ENCODE measurements around the gene SLN.

Gene SLN

GRCh38 chr11:107678632-107678971 is 33.3 kb downstream of the SLN start:
- DNase-seq, result no peak
- Histone ChIP-seq H3K27ac (ENCODE audit: low read length) (no peak overlapping the region), H3K4me2 (ENCODE audit: insufficient read depth, low read length) (no peak overlapping the region), H3K4me1 (ENCODE audit: insufficient read depth, low read length) (no peaks in the 10 kb centered on the region), H3K9me3 (ENCODE audit: insufficient read depth, low read length, severe bottlenecking) (no peaks in the 10 kb centered on the region), H3K79me2 (ENCODE audit: insufficient read depth, low read length) (no peaks in the 10 kb centered on the region), H3K27me3 (ENCODE audit: insufficient read depth, low read length, poor library complexity) (no peaks in the 10 kb centered on the region), H3K36me3 (ENCODE audit: insufficient read depth, low read length) (no peaks in the 10 kb centered on the region), H3K4me3 (ENCODE audit: low read depth in 1 of 2, low read length in 2 of 2) (no peak overlapping the region), H3K9ac (ENCODE audit: low read depth, low read length) (no peak overlapping the region), H2AFZ (ENCODE audit: low read depth, low read length) (no peak overlapping the region), H4K20me1 (ENCODE audit: insufficient read depth, low read length) (no peaks in the 10 kb centered on the region)
- TF ChIP-seq, protein P1, sequence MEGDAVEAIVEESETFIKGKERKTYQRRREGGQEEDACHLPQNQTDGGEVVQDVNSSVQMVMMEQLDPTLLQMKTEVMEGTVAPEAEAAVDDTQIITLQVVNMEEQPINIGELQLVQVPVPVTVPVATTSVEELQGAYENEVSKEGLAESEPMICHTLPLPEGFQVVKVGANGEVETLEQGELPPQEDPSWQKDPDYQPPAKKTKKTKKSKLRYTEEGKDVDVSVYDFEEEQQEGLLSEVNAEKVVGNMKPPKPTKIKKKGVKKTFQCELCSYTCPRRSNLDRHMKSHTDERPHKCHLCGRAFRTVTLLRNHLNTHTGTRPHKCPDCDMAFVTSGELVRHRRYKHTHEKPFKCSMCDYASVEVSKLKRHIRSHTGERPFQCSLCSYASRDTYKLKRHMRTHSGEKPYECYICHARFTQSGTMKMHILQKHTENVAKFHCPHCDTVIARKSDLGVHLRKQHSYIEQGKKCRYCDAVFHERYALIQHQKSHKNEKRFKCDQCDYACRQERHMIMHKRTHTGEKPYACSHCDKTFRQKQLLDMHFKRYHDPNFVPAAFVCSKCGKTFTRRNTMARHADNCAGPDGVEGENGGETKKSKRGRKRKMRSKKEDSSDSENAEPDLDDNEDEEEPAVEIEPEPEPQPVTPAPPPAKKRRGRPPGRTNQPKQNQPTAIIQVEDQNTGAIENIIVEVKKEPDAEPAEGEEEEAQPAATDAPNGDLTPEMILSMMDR (IDR thresholded peaks at IDR 0.05; ENCODE audit: borderline replicate concordance, extremely low read depth, low read length, poor library complexity, severe bottlenecking), result no peak
- no peak for TF ChIP-seq EZH2 (IDR thresholded peaks at IDR 0.05; ENCODE audit: borderline replicate concordance, low read depth, low read length, severe bottlenecking)
- ATAC-seq (ENCODE audit: insufficient read depth, low read depth), result no peak

GRCh38 chr11:107677924-107678631 is 33.8 kb downstream of the SLN start:
- no peaks in the 10 kb centered on the region for H3K79me2 ChIP-seq (ENCODE audit: insufficient read depth, low read length)
- H3K9ac ChIP-seq (ENCODE audit: low read depth, low read length), result no peak overlapping the region

DNA sequence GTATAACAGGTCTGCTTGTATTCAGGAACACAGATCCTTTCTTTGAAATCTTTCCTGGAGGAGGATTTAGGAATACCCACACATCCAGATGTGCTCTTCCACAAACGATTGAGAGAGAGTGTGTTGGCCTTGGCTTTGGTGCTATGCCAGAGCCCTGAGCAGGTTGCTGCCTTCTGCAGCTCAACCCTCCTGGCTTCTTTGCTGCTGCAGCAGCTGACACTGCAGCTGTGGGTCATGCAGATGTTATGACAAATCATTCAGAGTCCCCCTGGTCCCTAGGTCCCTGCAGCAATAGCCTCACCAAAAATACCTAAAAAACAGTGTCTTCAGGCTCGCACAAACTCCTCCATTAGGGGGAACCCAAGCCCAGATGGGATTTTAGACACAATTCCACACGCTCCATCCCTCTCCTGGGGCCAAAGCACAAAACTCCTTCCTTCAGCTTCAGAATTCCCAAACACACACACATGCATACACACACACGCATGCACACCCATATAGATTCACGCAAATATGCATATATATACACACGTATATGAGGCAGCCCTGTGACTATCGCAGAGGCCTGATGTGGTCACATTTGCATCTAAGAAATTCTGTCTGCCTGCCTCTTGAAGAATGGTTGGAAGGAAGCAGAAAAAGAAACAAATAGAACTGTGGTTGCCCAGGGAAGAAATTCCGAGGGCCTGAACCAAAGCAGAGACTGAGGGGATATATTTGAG is 35.4 kb downstream of the SLN start:
- H3K9me3 ChIP-seq (ENCODE audit: insufficient read depth, low read length, severe bottlenecking), result no peaks in the 10 kb centered on the region
- H3K4me1 ChIP-seq (ENCODE audit: insufficient read depth, low read length), result no peaks in the 10 kb centered on the region
- H3K4me3 ChIP-seq (ENCODE audit: low read depth in 1 of 2, low read length in 2 of 2), result no peak overlapping the region
- H3K4me2 ChIP-seq (ENCODE audit: insufficient read depth, low read length), result no peak overlapping the region
- H3K9ac ChIP-seq (ENCODE audit: low read depth, low read length), result no peak overlapping the region
- no peaks in the 10 kb centered on the region for H4K20me1 ChIP-seq (ENCODE audit: insufficient read depth, low read length)
- TF ChIP-seq, protein P1 (IDR thresholded peaks at IDR 0.05; ENCODE audit: borderline replicate concordance, extremely low read depth, low read length, poor library complexity, severe bottlenecking), result no peak
- no peak for TF ChIP-seq EZH2 (IDR thresholded peaks at IDR 0.05; ENCODE audit: borderline replicate concordance, low read depth, low read length, severe bottlenecking)
- no peaks in the 10 kb centered on the region for H3K79me2 ChIP-seq (ENCODE audit: insufficient read depth, low read length)
- no peak overlapping the region for H2AFZ ChIP-seq (ENCODE audit: low read depth, low read length)
- H3K36me3 ChIP-seq (ENCODE audit: insufficient read depth, low read length), result no peaks in the 10 kb centered on the region
- no peaks in the 10 kb centered on the region for H3K27me3 ChIP-seq (ENCODE audit: insufficient read depth, low read length, poor library complexity)
- ATAC-seq (ENCODE audit: insufficient read depth, low read depth), result no peak
- no peak overlapping the region for H3K27ac ChIP-seq (ENCODE audit: low read length)
- DNase-seq, result no peak

More at GRCh38 chr11:107677924-107678631, 33.8 kb downstream of the SLN start:
- no peak for TF ChIP-seq EZH2 (IDR thresholded peaks at IDR 0.05; ENCODE audit: borderline replicate concordance, low read depth, low read length, severe bottlenecking)
- TF ChIP-seq, protein P1 (IDR thresholded peaks at IDR 0.05; ENCODE audit: borderline replicate concordance, extremely low read depth, low read length, poor library complexity, severe bottlenecking), result no peak
- Histone ChIP-seq H4K20me1 (ENCODE audit: insufficient read depth, low read length) (no peaks in the 10 kb centered on the region), H3K4me3 (ENCODE audit: low read depth in 1 of 2, low read length in 2 of 2) (no peak overlapping the region), H3K9me3 (ENCODE audit: insufficient read depth, low read length, severe bottlenecking) (no peaks in the 10 kb centered on the region), H3K4me1 (ENCODE audit: insufficient read depth, low read length) (no peaks in the 10 kb centered on the region), H3K27ac (ENCODE audit: low read length) (no peak overlapping the region), H3K36me3 (ENCODE audit: insufficient read depth, low read length) (no peaks in the 10 kb centered on the region), H3K4me2 (ENCODE audit: insufficient read depth, low read length) (no peak overlapping the region), H3K27me3 (ENCODE audit: insufficient read depth, low read length, poor library complexity) (no peaks in the 10 kb centered on the region), H2AFZ (ENCODE audit: low read depth, low read length) (no peak overlapping the region)
- no peak for DNase-seq
- no peak for ATAC-seq (ENCODE audit: insufficient read depth, low read depth)
